ENCODE data around the gene IMMT.

- TF ChIP-seq, protein P1, sequence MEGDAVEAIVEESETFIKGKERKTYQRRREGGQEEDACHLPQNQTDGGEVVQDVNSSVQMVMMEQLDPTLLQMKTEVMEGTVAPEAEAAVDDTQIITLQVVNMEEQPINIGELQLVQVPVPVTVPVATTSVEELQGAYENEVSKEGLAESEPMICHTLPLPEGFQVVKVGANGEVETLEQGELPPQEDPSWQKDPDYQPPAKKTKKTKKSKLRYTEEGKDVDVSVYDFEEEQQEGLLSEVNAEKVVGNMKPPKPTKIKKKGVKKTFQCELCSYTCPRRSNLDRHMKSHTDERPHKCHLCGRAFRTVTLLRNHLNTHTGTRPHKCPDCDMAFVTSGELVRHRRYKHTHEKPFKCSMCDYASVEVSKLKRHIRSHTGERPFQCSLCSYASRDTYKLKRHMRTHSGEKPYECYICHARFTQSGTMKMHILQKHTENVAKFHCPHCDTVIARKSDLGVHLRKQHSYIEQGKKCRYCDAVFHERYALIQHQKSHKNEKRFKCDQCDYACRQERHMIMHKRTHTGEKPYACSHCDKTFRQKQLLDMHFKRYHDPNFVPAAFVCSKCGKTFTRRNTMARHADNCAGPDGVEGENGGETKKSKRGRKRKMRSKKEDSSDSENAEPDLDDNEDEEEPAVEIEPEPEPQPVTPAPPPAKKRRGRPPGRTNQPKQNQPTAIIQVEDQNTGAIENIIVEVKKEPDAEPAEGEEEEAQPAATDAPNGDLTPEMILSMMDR (IDR thresholded peaks at IDR 0.05) = peak in 3 of 6 experiments; percentile 4 to 35 (median 23)
- TF ChIP-seq POLR2A (IDR thresholded peaks at IDR 0.05) (no peak), POLR2AphosphoS5 (IDR thresholded peaks at IDR 0.05) (peak in 1 of 2 donors; percentile 21)
Observed at GRCh38 chr2:86105252-86105968, 89.9 kb downstream of the IMMT start, which contains the start of gene POLR1A.

Measured in upper lobe of left lung (tissue), 4 donors.